H9 (cell line): ENCODE results near the gene TRIM37. TPM values are rescaled to one million over a fixed set of nuclear protein-coding genes. Genes with fewer than 3 reads are reported as not detected.

Experiments used
- DNase-seq: peaks from one replicate; pipeline ENCODE4 v3.0.0-alpha.2; 2017
- H2AFZ ChIP-seq: one replicate; pipeline ENCODE4 v1.6.1; 2013; ENCODE audit warnings: mild to moderate bottlenecking, low read length, control low read depth, moderate library complexity
- H2AK5ac ChIP-seq: 2 replicates; pipeline ENCODE4 v1.6.1; 2013; ENCODE audit warnings: low read length, control low read depth, mixed read lengths; ENCODE audit not compliant: insufficient read length
- H2BK120ac ChIP-seq: one replicate; pipeline ENCODE4 v1.6.1; 2013; ENCODE audit warnings: low read depth, mild to moderate bottlenecking, low read length, control low read depth, inconsistent platforms; ENCODE audit not compliant: poor library complexity, severe bottlenecking
- H2BK12ac ChIP-seq: 2 replicates; pipeline ENCODE4 v1.6.1; 2013; ENCODE audit warnings: low read length, control low read depth, mixed read lengths, low read depth; ENCODE audit not compliant: insufficient read length
- H2BK15ac ChIP-seq: 2 replicates; pipeline ENCODE4 v1.6.1; 2013; ENCODE audit warnings: low read depth, low read length, control low read depth
- H2BK20ac ChIP-seq: one replicate; pipeline ENCODE4 v1.6.1; 2013; ENCODE audit warnings: low read depth, mild to moderate bottlenecking, low read length, control low read depth, inconsistent platforms; ENCODE audit not compliant: poor library complexity, severe bottlenecking
- H2BK5ac ChIP-seq: 2 replicates; pipeline ENCODE4 v1.6.1; 2013; ENCODE audit warnings: low read length, control low read depth, mixed read lengths; ENCODE audit not compliant: insufficient read length
- H3K14ac ChIP-seq: 2 replicates; pipeline ENCODE4 v1.6.1; 2013; ENCODE audit warnings: low read length, control low read depth; ENCODE audit not compliant: insufficient read depth
- H3K18ac ChIP-seq: 2 replicates; pipeline ENCODE4 v1.6.1; 2013; ENCODE audit warnings: low read depth, mild to moderate bottlenecking, mixed read lengths, low read length, control low read depth; ENCODE audit not compliant: insufficient read length
- H3K23ac ChIP-seq: 2 replicates; pipeline ENCODE4 v1.6.1; 2013; ENCODE audit warnings: low read length, control low read depth, mixed read lengths, low read depth; ENCODE audit not compliant: insufficient read length
- H3K23me2 ChIP-seq: 2 replicates; pipeline ENCODE4 v1.6.1; 2013; ENCODE audit warnings: low read depth, mild to moderate bottlenecking, mixed read lengths, low read length, control low read depth; ENCODE audit not compliant: insufficient read length, poor library complexity, severe bottlenecking
- H3K27ac ChIP-seq: 2 replicates; pipeline ENCODE4 v1.5.1; 2013; ENCODE audit warnings: low read length, control low read depth, mixed read lengths, low read depth; ENCODE audit not compliant: insufficient read length
- H3K27me3 ChIP-seq: 2 replicates; pipeline ENCODE4 v1.6.1; 2013; ENCODE audit warnings: low read length, control low read depth, inconsistent platforms; ENCODE audit not compliant: insufficient read depth
- H3K4ac ChIP-seq: 2 replicates; pipeline ENCODE4 v1.6.1; 2013; ENCODE audit warnings: low read depth, mild to moderate bottlenecking, control low read depth, inconsistent platforms, low read length, moderate library complexity
- H3K4me1 ChIP-seq: 2 replicates; pipeline ENCODE4 v1.6.1; 2013; ENCODE audit warnings: low read length, control low read depth, inconsistent platforms; ENCODE audit not compliant: insufficient read depth
- H3K4me2 ChIP-seq: 2 replicates; pipeline ENCODE4 v1.6.1; 2013; ENCODE audit warnings: low read length, control low read depth, mixed read lengths; ENCODE audit not compliant: insufficient read length, insufficient read depth
- H3K56ac ChIP-seq: 2 replicates; pipeline ENCODE4 v1.6.1; 2013; ENCODE audit warnings: low read depth, mild to moderate bottlenecking, mixed read lengths, low read length, control low read depth; ENCODE audit not compliant: insufficient read length
- H3K79me1 ChIP-seq: 2 replicates; pipeline ENCODE4 v1.6.1; 2013; ENCODE audit warnings: low read depth, mild to moderate bottlenecking, moderate library complexity, low read length, control low read depth, inconsistent platforms; ENCODE audit not compliant: insufficient read depth, poor library complexity, severe bottlenecking
- H3K79me2 ChIP-seq: 2 replicates; pipeline ENCODE4 v1.6.1; 2013; ENCODE audit warnings: low read length, control low read depth, inconsistent platforms; ENCODE audit not compliant: insufficient read depth
- H3K9ac ChIP-seq: 2 replicates; pipeline ENCODE4 v1.6.1; 2013; ENCODE audit warnings: low read length, control low read depth, mixed read lengths; ENCODE audit not compliant: insufficient read length; ENCODE audit errors: extremely low read depth
- H3K9me3 ChIP-seq: one replicate; pipeline ENCODE4 v1.6.1; 2013; ENCODE audit warnings: low read depth, low read length, inconsistent platforms; ENCODE audit not compliant: control insufficient read depth
- H3T11ph ChIP-seq: one replicate; pipeline ENCODE4 v1.6.1; 2013; ENCODE audit warnings: mild to moderate bottlenecking, low read length, control low read depth, inconsistent platforms
- H4K20me1 ChIP-seq: one replicate; pipeline ENCODE4 v1.6.1; 2013; ENCODE audit not compliant: control insufficient read depth, insufficient read length, insufficient read depth
- H4K5ac ChIP-seq: 2 replicates; pipeline ENCODE4 v1.6.1; 2013; ENCODE audit warnings: low read depth, mild to moderate bottlenecking, mixed read lengths, low read length, control low read depth; ENCODE audit not compliant: insufficient read length
- H4K8ac ChIP-seq: replicated peaks from 2 replicates; pipeline ENCODE4 v1.6.1; 2013; ENCODE audit warnings: low read length, control low read depth, mixed read lengths, low read depth; ENCODE audit not compliant: insufficient read length
- H4K91ac ChIP-seq: 2 replicates; pipeline ENCODE4 v1.6.1; 2013; ENCODE audit warnings: low read depth, mild to moderate bottlenecking, moderate library complexity, mixed read lengths, low read length, control low read depth; ENCODE audit not compliant: insufficient read length
- H3K27ac Mint-ChIP-seq, 3 experiments: 2 replicates in 2 of 3; 3 replicates in 1 of 3; pipeline ENCODE4 v1.8.0; 2020 to 2021; ENCODE audit warnings: mixed read lengths in 3 of 3, mild to moderate bottlenecking in 1 of 3, moderate library complexity in 1 of 3
- H3K27me3 Mint-ChIP-seq: 2 replicates; pipeline ENCODE4 v1.8.0; 2021; ENCODE audit warnings: low read depth, mild to moderate bottlenecking, moderate library complexity, mixed read lengths
- H3K36me3 Mint-ChIP-seq, 3 experiments: 2 replicates in 2 of 3; 3 replicates in 1 of 3; pipeline ENCODE4 v1.8.0; 2020 to 2021; ENCODE audit warnings: low read depth in 3 of 3, mixed read lengths in 3 of 3; ENCODE audit not compliant: insufficient read depth in 1 of 3
- H3K4me1 Mint-ChIP-seq, 2 experiments: 2 replicates each; pipeline ENCODE4 v1.8.0; 2020; ENCODE audit warnings: mixed read lengths in 2 of 2
- H3K4me3 Mint-ChIP-seq, 2 experiments: 2 replicates in 1 of 2; 3 replicates in 1 of 2; pipeline ENCODE4 v1.8.0; 2020 to 2021; ENCODE audit warnings: mild to moderate bottlenecking in 2 of 2, mixed read lengths in 2 of 2, moderate library complexity in 1 of 2
- H3K9me3 Mint-ChIP-seq, 2 experiments: 2 replicates in 1 of 2; 3 replicates in 1 of 2; pipeline ENCODE4 v1.8.0; 2020; ENCODE audit warnings: mild to moderate bottlenecking in 2 of 2, mixed read lengths in 2 of 2, moderate library complexity in 1 of 2
- WGBS: extraction: QIAGEN DNeasy Blood & Tissue Kit; methylation state at CpG from one replicate; pipeline ENCODE4 v1.1.7; 2013; ENCODE audit warnings: missing lambda C conversion rate, low lambda C conversion rate, mixed read lengths; ENCODE audit not compliant: insufficient read length; ENCODE audit errors: extremely low coverage; 5-methylcytosine and 5-hydroxymethylcytosine counted together
- total RNA-seq: library from RNA; stranded (reverse); gene quantifications from 2 replicates; pipeline ENCODE4 v1.2.1, GENCODE V29; 2021
- TF ChIP-seq, protein P1 (sequence below): fragments of 200-600 bp; sonication (generic); conservative IDR thresholded peaks from 3 replicates; pipeline ENCODE4 v1.8.0; 2021; ENCODE audit warnings: antibody characterized with exemption, mild to moderate bottlenecking

TRIM37 gene
- total RNA-seq, 1 experiment from 2014 or later, result 52.1 TPM

DNA sequence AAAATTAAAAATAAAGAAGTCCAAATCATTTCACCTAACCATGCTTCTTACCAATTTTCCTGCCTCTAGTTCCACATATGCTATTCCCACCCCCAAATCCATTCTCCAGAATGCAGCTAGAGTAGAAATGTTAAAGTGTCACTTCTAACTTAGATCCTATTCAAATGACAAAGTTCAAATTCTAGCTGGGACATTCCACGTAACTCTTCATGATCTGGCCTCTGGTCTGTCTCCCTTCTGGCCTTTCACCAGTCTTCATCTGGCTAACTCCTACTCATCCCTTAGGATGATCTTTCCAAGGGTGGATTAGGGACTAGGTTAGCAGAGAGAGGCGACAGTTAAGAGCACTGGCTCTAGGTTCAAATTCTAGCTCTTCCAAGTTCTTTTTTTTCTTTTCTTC lies 97.9 kb downstream of the TRIM37 start:
- Histone ChIP-seq H4K91ac (no peak overlapping the region), H3K56ac (no peak overlapping the region), H3K4me2 (no peak overlapping the region), H3K9me3 (no peaks in the 10 kb centered on the region), H3K4me1 (no peaks in the 10 kb centered on the region), H2BK12ac (no peak overlapping the region), H3K27ac (no peak overlapping the region), H3K27me3 (no peaks in the 10 kb centered on the region), H4K20me1 (no peaks in the 10 kb centered on the region), H3K23ac (no peak overlapping the region), H3K14ac (no peak overlapping the region), H2BK120ac (no peak overlapping the region), H3T11ph (no peak overlapping the region), H2BK15ac (no peak overlapping the region), H2BK5ac (no peak overlapping the region), H3K9ac (no peak overlapping the region), H3K79me2 (no peaks in the 10 kb centered on the region), H2AK5ac (no peak overlapping the region), H3K23me2 (no peaks in the 10 kb centered on the region), H4K8ac (no peak overlapping the region), H3K18ac (no peak overlapping the region), H4K5ac (no peak overlapping the region), H2AFZ (no peak overlapping the region), H2BK20ac (no peak overlapping the region), H3K79me1 (no peaks in the 10 kb centered on the region), H3K4ac (no peak overlapping the region)
- Mint-ChIP-seq H3K27ac (no peak overlapping the region), H3K36me3 (peaks cover 4 to 26% (median 22%) of the 10 kb centered on the region in 3 experiments; a peak in 5 of 7 replicates), H3K4me3 (no peak overlapping the region), H3K4me1 (peaks cover 0 to 2% of the 10 kb centered on the region in 2 experiments; a peak in 2 of 4 replicates), H3K27me3 (no peaks in the 10 kb centered on the region), H3K9me3 (no peaks in the 10 kb centered on the region)
- WGBS, result no CpG with 5 or more reads among the region's 2 CpGs
- no peak for DNase-seq
- TF ChIP-seq, protein P1, sequence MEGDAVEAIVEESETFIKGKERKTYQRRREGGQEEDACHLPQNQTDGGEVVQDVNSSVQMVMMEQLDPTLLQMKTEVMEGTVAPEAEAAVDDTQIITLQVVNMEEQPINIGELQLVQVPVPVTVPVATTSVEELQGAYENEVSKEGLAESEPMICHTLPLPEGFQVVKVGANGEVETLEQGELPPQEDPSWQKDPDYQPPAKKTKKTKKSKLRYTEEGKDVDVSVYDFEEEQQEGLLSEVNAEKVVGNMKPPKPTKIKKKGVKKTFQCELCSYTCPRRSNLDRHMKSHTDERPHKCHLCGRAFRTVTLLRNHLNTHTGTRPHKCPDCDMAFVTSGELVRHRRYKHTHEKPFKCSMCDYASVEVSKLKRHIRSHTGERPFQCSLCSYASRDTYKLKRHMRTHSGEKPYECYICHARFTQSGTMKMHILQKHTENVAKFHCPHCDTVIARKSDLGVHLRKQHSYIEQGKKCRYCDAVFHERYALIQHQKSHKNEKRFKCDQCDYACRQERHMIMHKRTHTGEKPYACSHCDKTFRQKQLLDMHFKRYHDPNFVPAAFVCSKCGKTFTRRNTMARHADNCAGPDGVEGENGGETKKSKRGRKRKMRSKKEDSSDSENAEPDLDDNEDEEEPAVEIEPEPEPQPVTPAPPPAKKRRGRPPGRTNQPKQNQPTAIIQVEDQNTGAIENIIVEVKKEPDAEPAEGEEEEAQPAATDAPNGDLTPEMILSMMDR, result no peak
